Activated naive CD4-positive, alpha-beta T cell treated with anti-CD3 and anti-CD28 coated beads, Interleukin-2, amount 10 ng/mL, durations not matched to agents 7 days and 5 days (primary cell): Measurements from ENCODE around the gene CAGE1.

Experiments
- CTCF ChIA-PET: fragments of 350-600 bp; sonication (Branson Sonifier 250); formaldehyde crosslinking; loops from one replicate; lab custom pipeline; 2021; ENCODE audit warnings: antibody characterized with exemption; lab: Charles Lee
- DNase-seq: peaks from one replicate; pipeline ENCODE4 v3.0.0-alpha.2; 2020
- H3K27ac Mint-ChIP-seq: one replicate; pipeline ENCODE4 v1.8.0; 2021; ENCODE audit warnings: mild to moderate bottlenecking, moderate library complexity, mixed read lengths
- H3K27me3 Mint-ChIP-seq: one replicate; pipeline ENCODE4 v1.8.0; 2021; ENCODE audit warnings: mild to moderate bottlenecking, mixed read lengths
- H3K36me3 Mint-ChIP-seq: one replicate; pipeline ENCODE4 v1.8.0; 2021; ENCODE audit warnings: mixed read lengths
- H3K4me1 Mint-ChIP-seq: one replicate; pipeline ENCODE4 v1.8.0; 2021; ENCODE audit warnings: mixed read lengths
- H3K4me3 Mint-ChIP-seq: one replicate; pipeline ENCODE4 v1.8.0; 2021; ENCODE audit warnings: mild to moderate bottlenecking, moderate library complexity, mixed read lengths
- H3K9me3 Mint-ChIP-seq: one replicate; pipeline ENCODE4 v1.8.0; 2021; ENCODE audit warnings: mixed read lengths

CAGE1 gene

DNA sequence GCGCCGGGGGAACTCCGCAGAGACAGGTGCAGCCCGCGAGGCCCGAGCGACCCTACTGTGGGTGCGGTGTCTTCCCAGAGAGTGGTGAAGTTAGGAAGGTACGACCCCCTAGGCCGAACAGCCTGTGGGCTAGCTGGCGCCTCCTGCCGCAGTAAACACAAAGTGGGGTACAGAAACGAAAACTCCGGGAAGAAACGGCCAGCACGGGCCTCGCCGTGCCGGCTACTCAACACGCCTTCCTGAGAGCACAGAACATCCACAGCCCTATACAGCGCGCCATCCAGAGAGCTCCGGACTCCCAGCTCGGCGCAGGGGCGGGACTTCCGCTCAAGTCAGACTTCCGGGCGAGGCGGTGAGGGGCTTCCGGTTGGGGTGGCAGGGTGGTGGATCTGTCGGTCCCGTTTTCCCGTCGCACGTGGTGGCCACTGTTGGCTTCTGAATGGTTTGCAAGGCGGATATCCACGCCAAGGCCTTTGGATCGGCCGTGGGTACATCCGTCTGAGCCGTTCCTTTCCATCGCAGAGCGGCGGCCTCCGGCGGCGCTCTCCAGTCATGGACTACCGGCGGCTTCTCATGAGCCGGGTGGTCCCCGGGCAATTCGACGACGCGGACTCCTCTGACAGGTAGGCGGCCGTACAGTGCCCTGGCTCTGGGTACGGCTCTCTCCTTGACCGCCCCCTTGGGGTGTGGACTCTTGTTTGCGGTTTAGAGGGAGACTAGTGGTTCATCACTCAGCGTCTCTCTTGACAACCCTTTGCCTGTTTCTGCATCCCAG is at the start of gene CAGE1, which contains the start of gene RIOK1:
TSS of gene CAGE1 (minus strand) at position 292 of the 775 bp plus-strand sequence. CDS start 2,569 bp downstream, outside the sequence.
TSS of gene RIOK1 (plus strand) at position 358 of the 775 bp plus-strand sequence. CDS start at position 553, 195 bp downstream.
- no peaks in the 10 kb centered on the region for H3K9me3 Mint-ChIP-seq
- peaks cover 21% of the 10 kb centered on the region for H3K36me3 Mint-ChIP-seq
- peak; percentile 97 for DNase-seq
- peaks cover 3% of the 10 kb centered on the region for H3K27me3 Mint-ChIP-seq
- H3K27ac Mint-ChIP-seq = peak within 1 kb of the TSS; percentile 97
- peak within 1 kb of the TSS; percentile 81 for H3K4me3 Mint-ChIP-seq
- CTCF ChIA-PET = interaction anchor here (0.9 to 2.6 kb wide), 4 partner anchors 73 to 201 kb away, joined by 3 to 14 read pairs (median 4); partner anchors contain the start of gene SNRNP48
- H3K4me1 Mint-ChIP-seq = peaks cover 49% of the 10 kb centered on the region

DNA sequence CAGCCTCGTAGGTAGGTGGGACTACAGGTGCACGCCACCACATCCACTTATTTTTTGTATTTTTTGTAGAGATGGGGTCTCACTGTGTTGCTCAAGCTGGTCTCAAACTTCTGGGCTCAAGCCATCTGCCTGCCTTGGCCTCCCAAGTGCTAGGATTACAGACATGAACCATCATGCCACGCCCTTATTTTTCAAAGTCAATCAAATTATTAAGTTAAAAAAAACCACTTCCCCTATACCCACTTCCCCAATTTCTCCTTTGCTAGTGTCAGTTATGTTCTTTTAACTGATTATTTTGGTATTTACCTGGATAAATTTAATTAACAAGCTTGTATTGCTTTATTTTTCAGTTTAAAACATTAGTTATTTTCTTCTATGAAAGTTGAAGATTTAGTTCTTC is 49.7 kb upstream of the CAGE1 start:
- Mint-ChIP-seq H3K4me3 (no peak overlapping the region), H3K36me3 (no peaks in the 10 kb centered on the region), H3K27me3 (peaks cover 10% of the 10 kb centered on the region), H3K27ac (no peak overlapping the region), H3K4me1 (peaks cover 24% of the 10 kb centered on the region), H3K9me3 (peaks cover 6% of the 10 kb centered on the region)
- no peak for DNase-seq
- CTCF ChIA-PET = no interaction called here

DNA sequence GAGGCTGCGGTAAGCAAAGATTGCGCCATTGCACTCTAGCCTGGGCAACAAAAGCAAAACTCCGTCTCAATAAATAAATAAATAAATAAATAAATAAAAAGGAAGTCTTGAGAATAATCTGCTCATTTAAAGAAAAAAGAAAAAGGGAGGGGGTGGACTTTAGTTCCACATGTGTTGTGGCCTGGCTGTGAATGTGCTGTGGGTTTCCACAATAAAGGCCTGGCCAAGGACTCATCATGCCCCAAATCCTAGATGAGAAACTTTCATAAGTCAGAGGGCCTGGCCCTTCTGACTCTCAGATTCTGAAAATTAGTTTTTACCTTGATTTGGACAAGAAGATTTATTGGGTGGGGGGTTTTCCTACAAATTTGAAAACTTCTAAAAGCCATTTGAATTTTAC is 48.5 kb upstream of the CAGE1 start:
- Mint-ChIP-seq H3K27ac (no peak overlapping the region), H3K27me3 (peaks cover 19% of the 10 kb centered on the region), H3K4me3 (no peak overlapping the region), H3K36me3 (no peaks in the 10 kb centered on the region), H3K9me3 (peaks cover 6% of the 10 kb centered on the region), H3K4me1 (peaks cover 24% of the 10 kb centered on the region)
- DNase-seq = no peak
- CTCF ChIA-PET = no interaction called here

DNA sequence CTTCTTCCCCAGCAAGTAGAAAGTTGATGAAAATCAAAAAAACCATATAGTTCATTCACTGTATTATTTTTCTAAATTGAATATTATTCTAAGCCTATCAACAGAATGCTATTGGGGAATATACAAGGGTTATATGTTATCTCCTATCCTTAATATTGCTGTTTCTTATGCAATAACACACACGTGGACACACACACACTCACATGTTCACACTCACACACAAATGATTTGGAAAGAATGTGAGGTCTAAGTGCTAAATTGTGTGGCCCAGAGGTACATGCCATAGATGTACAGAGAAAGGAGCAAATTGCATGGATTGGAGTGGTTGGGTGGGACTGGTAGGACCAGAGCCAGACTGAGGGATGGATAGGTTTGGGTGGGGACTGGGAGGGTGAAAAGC is 45.1 kb upstream of the CAGE1 start:
- peaks cover 38% of the 10 kb centered on the region for H3K27me3 Mint-ChIP-seq
- CTCF ChIA-PET = no interaction called here

DNA sequence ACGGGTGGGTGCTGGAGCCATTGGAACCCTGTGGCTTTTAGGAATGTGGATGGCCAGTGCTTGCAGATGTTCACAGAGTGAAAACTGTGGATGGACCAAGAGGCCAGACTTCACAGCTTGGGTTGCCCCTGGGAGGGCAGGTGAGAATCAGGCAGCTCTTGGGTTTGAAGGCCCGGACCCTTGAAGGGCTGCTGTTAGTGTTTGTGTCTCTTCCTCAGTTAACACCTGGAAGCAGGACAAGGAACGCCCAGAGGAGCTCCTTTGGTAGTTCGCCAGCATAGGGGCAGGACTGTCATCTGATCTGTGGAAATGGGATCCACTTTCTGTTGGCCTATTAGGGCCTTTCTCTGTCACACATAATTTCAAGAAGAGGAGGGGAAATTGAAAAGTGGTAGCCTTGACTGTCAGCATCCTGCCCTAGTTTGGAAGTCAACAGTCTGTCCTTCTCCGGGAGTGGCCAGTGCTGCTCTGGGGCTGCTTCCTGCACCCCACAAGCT is 43.6 kb upstream of the CAGE1 start:
- H3K9me3 Mint-ChIP-seq = peaks cover 4% of the 10 kb centered on the region
- H3K36me3 Mint-ChIP-seq = no peaks in the 10 kb centered on the region
- H3K4me1 Mint-ChIP-seq = peaks cover 4% of the 10 kb centered on the region
- CTCF ChIA-PET = no interaction called here
- no peak overlapping the region for H3K27ac Mint-ChIP-seq
- H3K4me3 Mint-ChIP-seq = no peak overlapping the region
- H3K27me3 Mint-ChIP-seq = peaks cover 38% of the 10 kb centered on the region
- no peak for DNase-seq

More for the DNA sequence above, 45.1 kb upstream of the CAGE1 start:
- Mint-ChIP-seq H3K4me3 (no peak overlapping the region), H3K27ac (no peak overlapping the region), H3K4me1 (peaks cover 17% of the 10 kb centered on the region), H3K36me3 (no peaks in the 10 kb centered on the region), H3K9me3 (peaks cover 4% of the 10 kb centered on the region)
- DNase-seq = no peak

DNA sequence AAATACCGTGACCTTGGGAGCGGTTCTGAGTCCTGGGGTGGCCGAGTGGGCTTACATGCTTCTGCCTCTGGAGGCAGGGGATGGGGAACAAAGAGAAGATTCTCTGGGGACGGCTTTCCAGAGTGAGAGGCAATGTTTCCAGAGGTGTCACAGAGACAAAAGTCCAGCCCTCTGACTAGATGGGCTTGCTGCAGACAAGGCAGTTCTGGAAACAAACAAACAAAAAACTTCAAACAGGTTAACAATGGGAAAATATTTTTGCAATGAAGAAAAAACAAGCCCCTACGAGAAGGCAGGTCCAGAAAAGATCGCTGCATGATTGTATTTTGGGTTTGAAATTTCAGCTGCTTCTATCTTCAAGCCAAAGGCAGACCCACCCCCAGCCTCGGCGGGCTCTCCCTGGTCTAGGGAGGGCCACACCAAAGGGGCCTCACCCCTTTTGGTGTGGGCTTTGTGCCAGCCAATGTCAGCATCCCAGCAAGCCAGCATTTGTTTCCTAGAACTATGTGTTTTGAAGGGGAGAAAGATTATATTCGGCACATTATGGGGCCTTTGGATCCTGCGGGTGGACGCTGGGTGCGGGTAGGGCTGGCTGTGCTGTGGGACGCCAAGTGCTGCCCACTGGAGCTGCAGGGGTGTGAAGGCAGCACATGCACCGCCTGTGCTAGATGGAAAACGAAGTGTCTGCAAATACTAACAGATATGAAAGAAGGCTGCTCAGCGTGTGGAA is 43.0 kb upstream of the CAGE1 start:
- Mint-ChIP-seq H3K27ac (no peak overlapping the region), H3K36me3 (no peaks in the 10 kb centered on the region), H3K4me3 (no peak overlapping the region)

DNA sequence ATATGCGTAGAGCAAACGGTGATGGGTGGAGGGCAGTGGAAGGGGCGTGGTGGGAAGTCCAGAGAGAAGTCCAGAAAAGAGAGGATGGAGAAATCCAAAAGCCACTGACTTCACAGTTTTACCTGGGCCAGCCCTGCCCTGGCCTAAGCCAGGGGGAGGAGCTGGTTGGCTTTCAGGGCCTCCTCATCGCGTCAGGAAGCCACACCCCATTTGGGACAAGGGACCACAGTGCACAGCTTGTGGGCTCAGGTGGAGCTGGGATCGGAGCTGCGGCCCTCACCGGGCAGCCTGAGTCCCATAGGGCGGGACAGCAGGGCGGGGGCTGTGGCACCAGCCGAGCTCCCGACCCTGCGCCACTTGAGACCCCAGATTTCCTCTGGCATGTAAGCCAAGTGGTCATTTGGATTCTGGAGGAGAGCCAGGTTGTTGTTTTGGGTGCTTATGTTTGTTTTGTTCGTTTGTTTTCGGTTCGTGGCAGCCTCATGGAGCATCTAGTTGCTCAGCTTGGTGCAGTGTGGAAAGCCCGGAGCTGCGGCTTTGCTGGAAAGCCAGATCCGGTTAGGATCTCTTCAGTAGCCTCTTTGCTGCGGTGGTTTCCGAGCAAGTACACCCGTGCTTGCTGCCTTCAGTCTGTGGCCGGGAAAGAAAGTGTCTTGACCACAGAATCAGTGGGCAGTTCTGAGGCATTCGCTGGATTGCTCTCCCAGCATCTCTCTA is 42.3 kb upstream of the CAGE1 start:
- Mint-ChIP-seq H3K27me3 (peaks cover 34% of the 10 kb centered on the region), H3K4me3 (no peak overlapping the region), H3K4me1 (peaks cover 2% of the 10 kb centered on the region), H3K36me3 (no peaks in the 10 kb centered on the region), H3K27ac (no peak overlapping the region), H3K9me3 (peaks cover 4% of the 10 kb centered on the region)
- DNase-seq = no peak
- CTCF ChIA-PET = no interaction called here

More for the DNA sequence above, 43.0 kb upstream of the CAGE1 start:
- Mint-ChIP-seq H3K4me1 (peaks cover 2% of the 10 kb centered on the region), H3K27me3 (peaks cover 38% of the 10 kb centered on the region), H3K9me3 (peaks cover 4% of the 10 kb centered on the region)
- CTCF ChIA-PET = no interaction called here
- no peak for DNase-seq

DNA sequence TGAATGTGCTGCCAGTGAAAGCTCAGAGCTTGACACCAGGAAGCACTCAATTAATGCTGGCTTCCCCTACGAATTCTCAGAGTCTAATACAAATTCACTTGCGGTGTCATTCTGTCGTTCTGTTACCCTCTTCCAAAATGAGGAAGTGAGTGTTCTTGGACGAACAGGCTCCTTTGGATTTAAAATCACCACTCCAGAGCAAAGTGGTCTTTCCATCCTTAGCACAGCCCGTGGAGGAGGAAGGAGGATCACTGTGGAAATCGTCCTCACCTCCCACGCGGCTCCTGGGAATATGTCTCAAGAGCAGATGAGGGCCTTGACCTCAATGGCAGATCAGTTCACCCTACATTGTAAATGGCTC is 41.8 kb upstream of the CAGE1 start:
- Mint-ChIP-seq H3K9me3 (peaks cover 4% of the 10 kb centered on the region), H3K27ac (no peak overlapping the region), H3K4me3 (no peak overlapping the region), H3K4me1 (peaks cover 2% of the 10 kb centered on the region), H3K27me3 (peaks cover 34% of the 10 kb centered on the region), H3K36me3 (no peaks in the 10 kb centered on the region)
- CTCF ChIA-PET = no interaction called here
- no peak for DNase-seq

DNA sequence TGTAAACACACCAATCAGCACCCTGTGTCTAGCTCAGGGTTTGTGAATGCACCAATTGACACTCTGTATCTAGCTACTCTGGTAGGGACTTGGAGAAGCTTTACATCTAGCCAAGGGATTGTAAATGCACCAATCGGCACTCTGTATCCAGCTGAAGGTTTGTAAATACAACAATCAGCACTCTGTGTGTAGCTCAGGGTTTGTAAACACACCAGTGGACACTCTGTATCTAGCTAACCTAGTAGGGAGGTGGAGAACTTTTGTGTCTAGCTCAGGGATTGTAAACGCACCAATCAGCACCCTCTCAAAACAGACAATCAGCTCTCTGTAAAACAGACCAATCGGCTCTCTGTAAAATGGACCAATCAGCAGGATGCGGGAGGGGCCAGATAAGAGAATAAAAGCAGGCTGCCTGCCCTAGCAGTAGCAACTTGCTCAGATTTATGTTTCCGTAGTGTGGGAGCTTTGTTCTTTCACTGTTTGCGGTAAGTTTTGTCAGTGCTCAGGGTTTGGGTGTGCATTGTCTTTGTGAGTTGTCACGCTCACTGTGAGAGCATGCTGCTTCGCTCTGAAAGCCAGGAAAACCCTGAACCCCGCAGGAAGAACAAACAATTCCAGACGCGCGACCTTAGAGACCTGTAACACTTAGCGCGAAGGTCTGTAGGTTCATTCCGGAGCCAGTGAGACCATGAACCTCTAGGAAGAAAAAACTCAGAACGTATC is 37.1 kb upstream of the CAGE1 start:
- no peak for DNase-seq
- H3K36me3 Mint-ChIP-seq = no peaks in the 10 kb centered on the region
- H3K4me3 Mint-ChIP-seq = no peak overlapping the region
- H3K9me3 Mint-ChIP-seq = no peaks in the 10 kb centered on the region
- H3K4me1 Mint-ChIP-seq = peaks cover 2% of the 10 kb centered on the region
- CTCF ChIA-PET = interaction anchor here (0.8 to 1.0 kb wide), 2 partner anchors 188 to 190 kb away, joined by 4 read pairs; no protein-coding TSS in a partner anchor
- no peak overlapping the region for H3K27ac Mint-ChIP-seq
- H3K27me3 Mint-ChIP-seq = peaks cover 8% of the 10 kb centered on the region

DNA sequence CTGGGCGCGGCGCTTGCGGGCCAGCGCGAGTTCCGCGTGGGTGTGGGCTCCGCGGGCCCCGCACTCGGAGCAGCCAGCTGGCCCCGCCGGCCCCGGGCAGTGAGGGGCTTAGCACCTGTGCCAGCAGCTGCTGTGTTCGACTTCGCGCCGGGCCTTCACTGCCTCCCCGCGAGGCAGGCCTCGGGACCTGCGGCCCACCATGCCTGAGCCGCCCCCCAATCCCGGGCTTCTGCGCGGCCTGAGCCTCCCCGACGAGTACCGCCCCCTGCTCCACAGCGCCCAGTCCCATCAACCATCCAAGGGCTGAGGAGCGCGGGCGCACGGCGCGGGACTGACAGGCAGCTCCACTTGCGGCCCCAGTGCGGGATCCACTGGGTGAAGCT is 36.3 kb upstream of the CAGE1 start:
- no peaks in the 10 kb centered on the region for H3K36me3 Mint-ChIP-seq
- H3K4me3 Mint-ChIP-seq = no peak overlapping the region
- no peak overlapping the region for H3K27ac Mint-ChIP-seq
- H3K9me3 Mint-ChIP-seq = no peaks in the 10 kb centered on the region
- no peak for DNase-seq
- peaks cover 2% of the 10 kb centered on the region for H3K4me1 Mint-ChIP-seq
- no peaks in the 10 kb centered on the region for H3K27me3 Mint-ChIP-seq
- CTCF ChIA-PET = interaction anchor here (1.0 kb wide), 1 partner anchor 189 kb away, joined by 4 read pairs; no protein-coding TSS in a partner anchor

DNA sequence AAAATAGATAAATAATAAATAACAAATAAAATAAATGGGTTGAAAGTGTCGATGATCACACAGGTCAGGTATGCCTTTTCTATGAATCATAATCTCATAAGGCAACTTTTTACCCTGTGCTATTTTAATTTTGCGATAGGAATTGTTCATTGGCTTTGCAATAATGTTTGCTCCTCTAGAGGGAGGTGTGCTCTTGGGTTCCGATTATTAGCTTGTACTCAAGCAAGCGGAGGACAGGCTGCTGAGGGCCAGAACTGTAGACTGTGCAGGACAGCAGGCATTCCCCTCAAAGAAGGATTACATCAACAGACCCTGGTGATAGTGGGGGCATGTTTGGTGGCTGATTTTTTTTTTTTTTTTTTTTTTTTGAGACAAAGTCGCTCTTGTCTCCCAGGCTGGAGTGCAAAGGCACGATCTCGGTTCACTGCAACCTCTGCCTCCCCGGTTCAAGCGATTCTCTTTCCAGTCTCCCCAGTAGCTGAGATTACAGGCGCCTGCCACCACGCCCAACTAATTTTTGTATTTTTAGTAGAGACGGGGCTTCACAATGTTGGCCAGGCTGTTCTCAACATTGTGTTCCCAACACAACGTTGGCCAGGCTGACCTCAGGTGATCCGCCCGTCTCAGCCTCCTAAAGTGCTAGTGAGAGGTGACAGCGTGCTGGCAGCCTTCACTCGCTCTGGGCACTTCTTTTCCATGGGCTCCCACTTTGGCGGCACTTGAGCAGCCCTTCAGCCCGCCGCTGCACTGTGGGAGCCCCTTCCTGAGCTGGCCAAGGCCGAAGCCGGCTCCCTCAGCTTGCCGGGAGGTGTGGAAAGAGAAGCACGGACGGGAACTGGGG is 35.6 kb upstream of the CAGE1 start:
- DNase-seq = no peak
- Mint-ChIP-seq H3K4me3 (no peak overlapping the region), H3K4me1 (peaks cover 2% of the 10 kb centered on the region), H3K27me3 (no peaks in the 10 kb centered on the region), H3K9me3 (no peaks in the 10 kb centered on the region), H3K27ac (no peak overlapping the region), H3K36me3 (no peaks in the 10 kb centered on the region)
- CTCF ChIA-PET = no interaction called here

DNA sequence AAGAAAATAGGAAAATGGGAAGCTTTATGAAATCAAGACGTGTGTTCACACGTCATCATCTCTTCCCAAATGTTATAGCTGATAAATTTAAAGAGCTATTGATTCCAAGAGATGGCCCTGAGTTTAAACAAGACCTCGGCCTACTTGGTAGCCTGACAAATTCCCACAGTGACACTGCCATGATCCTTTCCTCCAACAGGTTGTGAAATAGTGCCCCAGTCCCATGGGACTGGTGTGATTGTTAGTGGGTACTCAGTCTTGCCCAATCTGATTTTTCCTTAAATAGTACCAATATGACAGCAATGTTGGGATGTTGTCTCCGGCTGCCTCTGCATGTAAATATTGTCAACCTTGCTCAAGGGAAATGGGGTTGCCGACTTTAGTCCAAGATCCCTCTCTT is 34.5 kb upstream of the CAGE1 start:
- Mint-ChIP-seq H3K36me3 (no peaks in the 10 kb centered on the region), H3K4me1 (peaks cover 2% of the 10 kb centered on the region)
- CTCF ChIA-PET = no interaction called here

DNA sequence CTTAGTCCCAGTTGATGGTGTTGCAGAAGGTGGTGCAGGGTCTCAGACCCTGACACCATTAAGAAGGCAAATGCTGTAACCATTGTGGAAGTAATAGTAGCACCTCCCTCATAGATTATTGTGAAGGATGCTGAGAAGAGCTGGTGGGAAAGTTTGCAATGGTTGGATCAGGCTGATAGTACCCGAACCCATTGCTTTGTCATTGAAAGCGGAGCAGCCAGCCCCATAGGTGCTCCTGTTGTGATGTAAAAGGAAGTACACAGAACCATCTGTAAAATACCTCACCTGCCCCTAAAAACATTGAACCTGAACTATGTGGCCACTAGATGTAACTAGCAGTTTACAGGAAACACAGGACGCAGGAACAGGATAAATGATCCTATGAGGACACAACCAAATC is 31.5 kb upstream of the CAGE1 start:
- Mint-ChIP-seq H3K27me3 (no peaks in the 10 kb centered on the region), H3K4me3 (no peak overlapping the region), H3K36me3 (peaks cover 14% of the 10 kb centered on the region), H3K27ac (no peak overlapping the region), H3K9me3 (no peaks in the 10 kb centered on the region), H3K4me1 (no peaks in the 10 kb centered on the region)
- CTCF ChIA-PET = interaction anchor here (0.6 to 0.9 kb wide), 2 partner anchors 28 to 145 kb away, joined by 3 to 4 read pairs; no protein-coding TSS in a partner anchor
- DNase-seq = no peak

More for the DNA sequence above, 34.5 kb upstream of the CAGE1 start:
- no peaks in the 10 kb centered on the region for H3K27me3 Mint-ChIP-seq
- H3K4me3 Mint-ChIP-seq = no peak overlapping the region
- no peak for DNase-seq
- H3K9me3 Mint-ChIP-seq = no peaks in the 10 kb centered on the region
- no peak overlapping the region for H3K27ac Mint-ChIP-seq
